ENCODE results near the gene NRTN.
"Not testable (repeated sequence)": the region's sequence is repeated elsewhere in the genome, so short reads cannot be mapped to it uniquely, and the experiment has no call there.

Gene NRTN

DNA sequence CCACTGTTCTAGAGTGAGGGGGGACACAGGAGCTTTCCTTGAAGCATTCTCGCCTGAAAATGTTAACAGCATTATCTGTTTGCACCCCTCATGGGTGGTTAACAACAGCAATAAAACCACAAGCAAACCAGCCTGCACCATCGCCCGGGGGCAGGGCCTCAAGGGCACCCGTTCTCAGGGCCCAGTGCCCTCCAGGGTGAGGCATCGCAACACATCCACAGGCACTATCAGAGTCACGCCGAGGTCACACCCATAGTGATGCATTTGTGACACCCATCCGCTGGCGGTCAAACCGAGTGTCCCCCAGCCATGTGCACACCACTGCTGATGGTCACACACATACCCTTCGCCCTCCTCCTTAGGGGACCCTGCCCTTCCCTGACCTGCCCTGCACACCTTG lies 60.9 kb downstream of the NRTN start:
- DNase-seq (ENCODE audit: insufficient read length, low spot score) (no peak), FAIRE-seq (no peak)

DNA sequence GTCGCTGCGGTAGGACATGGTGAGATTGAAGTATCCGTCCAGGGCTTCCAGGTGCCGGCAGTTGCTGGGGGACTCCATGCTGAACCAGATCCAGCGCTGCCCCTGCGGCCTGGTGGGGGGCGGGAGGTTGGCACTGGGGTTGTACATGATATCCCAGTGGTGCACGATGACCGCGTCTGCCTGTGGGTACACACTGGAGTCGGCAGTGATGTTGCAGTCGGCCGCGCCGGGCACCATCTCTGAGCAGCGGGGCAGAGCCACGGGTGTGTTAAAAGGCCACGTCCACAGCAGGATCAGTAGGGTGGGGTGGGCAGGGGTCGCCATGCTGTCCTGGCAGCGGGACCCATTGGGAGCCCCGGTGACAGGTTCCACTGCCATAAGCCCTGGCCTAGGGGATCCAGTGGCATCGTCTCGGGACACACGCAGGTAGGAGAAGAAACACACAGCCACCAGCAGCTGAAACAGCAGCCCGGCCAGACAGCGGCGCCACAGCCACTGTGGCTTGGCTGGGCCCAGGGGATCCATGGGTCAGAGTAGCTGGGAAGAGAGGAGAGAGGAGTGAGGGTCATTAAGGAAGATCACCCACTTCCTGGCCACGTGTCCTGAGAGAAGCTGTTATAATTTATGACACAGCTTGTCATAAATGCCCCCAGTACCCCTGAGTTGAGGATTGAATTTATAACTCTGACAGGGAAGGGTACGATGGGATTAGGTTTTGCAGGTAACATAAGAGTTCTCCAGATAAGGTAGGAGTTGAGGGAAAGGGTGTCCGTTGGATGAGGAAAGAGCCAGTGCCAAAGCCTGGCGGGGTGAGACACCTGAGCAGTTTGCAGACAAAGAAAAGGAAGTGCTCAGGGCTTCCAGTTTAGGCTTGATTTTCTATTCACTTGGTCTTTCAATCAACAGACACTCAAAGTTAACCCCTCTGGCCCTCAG lies 62.6 kb downstream of the NRTN start:
- DNase-seq (ENCODE audit: insufficient read length, low spot score): peak; percentile 11
- TF ChIP-seq, protein P1, sequence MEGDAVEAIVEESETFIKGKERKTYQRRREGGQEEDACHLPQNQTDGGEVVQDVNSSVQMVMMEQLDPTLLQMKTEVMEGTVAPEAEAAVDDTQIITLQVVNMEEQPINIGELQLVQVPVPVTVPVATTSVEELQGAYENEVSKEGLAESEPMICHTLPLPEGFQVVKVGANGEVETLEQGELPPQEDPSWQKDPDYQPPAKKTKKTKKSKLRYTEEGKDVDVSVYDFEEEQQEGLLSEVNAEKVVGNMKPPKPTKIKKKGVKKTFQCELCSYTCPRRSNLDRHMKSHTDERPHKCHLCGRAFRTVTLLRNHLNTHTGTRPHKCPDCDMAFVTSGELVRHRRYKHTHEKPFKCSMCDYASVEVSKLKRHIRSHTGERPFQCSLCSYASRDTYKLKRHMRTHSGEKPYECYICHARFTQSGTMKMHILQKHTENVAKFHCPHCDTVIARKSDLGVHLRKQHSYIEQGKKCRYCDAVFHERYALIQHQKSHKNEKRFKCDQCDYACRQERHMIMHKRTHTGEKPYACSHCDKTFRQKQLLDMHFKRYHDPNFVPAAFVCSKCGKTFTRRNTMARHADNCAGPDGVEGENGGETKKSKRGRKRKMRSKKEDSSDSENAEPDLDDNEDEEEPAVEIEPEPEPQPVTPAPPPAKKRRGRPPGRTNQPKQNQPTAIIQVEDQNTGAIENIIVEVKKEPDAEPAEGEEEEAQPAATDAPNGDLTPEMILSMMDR (IDR thresholded peaks at IDR 0.05; ENCODE audit: insufficient read depth, missing control alignments): no peak
- no peak for FAIRE-seq

More for the DNA sequence above, 60.9 kb downstream of the NRTN start:
- TF ChIP-seq, protein P1 (IDR thresholded peaks at IDR 0.05; ENCODE audit: insufficient read depth, missing control alignments): no peak

DNA sequence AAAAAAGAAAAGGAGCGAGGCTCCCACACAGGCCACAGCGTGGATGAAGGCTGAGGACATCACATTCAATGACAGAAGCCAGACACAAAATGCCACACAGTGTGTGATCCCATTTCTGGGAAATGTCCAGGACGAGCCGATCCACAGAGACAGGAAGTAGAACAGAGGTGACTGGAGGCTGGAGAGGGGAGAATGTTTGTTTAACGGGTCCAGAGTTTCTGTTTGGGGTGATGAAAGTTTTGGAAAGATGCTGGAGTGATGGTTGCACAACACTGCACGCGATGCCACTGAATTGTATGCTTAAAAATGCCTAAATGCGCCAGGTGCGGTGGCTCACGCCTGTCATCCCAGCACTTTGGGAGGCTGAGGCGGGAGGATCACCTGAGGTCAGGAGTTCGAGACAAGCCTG lies 66.1 kb downstream of the NRTN start:
- DNase-seq (ENCODE audit: insufficient read length, low spot score): no peak
- TF ChIP-seq, protein P1 (IDR thresholded peaks at IDR 0.05; ENCODE audit: insufficient read depth, missing control alignments): no peak
- no peak for FAIRE-seq

DNA sequence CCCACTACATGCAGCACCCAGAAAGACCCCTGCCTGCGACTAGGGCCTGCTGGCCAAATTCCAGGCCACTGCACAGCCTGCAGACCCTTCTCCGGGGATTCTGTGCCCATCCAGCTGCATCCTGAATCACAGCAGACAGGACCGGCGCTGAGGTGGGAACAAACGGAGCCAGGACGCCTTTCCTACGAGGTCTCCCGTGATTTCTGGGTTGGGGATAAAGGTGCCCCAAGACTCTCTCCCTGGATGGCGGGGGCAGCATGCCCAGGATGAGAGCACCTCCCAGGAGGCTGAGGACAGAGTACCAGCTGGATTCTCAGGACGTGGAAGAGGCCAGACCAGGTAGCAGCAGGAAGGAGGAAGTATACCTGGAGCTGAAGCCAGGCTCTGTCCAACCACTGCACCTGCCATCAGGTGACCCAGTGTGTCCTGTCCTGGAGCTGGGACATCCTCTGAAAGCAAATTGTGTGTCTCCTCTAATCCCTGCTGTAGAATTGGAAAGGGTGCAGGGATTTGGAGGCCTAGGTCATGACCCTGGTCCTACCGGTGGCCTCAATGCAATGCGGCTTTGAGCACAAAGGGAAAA lies 68.8 kb downstream of the NRTN start:
- TF ChIP-seq, protein P1 (IDR thresholded peaks at IDR 0.05; ENCODE audit: insufficient read depth, missing control alignments): no peak
- no peak for FAIRE-seq
- DNase-seq (ENCODE audit: insufficient read length, low spot score): no peak

DNA sequence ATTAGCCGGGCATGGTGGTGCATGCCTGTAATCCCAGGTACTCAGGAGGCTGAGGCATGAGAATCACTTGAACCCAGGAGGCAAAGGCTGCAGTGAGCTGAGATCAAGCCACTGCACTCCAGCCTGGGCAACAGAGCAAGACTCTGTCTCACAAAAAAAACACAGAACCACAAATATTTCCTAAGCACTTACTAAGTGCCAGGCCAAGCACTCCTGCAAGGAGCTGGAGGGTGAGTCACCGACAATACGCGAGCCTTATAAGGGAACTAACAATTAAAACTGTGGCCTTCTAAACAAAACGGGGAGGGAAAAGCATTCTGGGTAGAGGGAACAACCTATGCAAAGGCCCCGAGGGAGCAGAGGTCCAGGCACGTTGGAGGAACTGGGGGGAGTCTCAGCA lies 69.6 kb downstream of the NRTN start:
- not testable (repeated sequence) for FAIRE-seq; DNase-seq (ENCODE audit: insufficient read length, low spot score)

DNA sequence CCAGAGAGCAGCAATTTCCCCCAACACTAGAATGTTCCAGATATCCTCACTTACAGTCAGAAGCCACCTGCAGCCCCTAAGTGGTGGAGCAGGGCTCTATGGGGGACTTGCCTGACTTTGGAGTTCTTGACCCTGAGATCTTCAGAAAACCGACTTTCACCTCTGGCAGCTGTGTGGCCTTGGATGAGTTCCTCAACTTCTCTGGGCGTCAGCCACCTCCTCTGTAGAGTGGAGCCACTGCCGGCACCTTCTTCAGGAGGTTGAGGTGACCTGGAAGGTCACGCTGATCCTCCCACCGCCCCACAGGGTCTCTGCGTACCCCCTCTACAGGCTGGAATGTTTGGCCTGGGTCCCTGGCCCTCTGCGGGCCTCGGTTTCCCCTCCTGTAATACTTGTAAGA lies 72.6 kb downstream of the NRTN start:
- TF ChIP-seq, protein P1 (IDR thresholded peaks at IDR 0.05; ENCODE audit: insufficient read depth, missing control alignments): no peak
- FAIRE-seq: no peak
- DNase-seq (ENCODE audit: insufficient read length, low spot score): no peak

DNA sequence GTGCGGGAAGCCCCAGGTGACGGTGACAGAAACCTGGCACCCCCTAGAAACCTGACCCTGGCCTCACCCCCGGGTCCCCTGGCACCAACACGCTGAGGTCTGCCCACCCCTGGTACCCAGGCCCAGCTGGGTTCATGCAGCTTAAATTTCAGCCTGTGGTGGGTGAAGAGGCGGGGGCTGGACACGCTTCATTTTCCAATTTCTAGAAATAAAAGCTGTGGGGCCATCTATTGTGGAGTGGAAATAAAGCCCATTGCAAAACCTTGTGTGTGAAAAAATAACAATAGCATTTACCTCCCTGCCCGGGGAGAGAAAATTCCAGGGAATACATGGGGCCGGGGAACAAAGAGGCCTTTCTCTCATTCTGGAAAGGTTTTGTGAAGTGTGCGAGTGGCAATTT lies 73.0 kb downstream of the NRTN start:
- TF ChIP-seq, protein P1 (IDR thresholded peaks at IDR 0.05; ENCODE audit: insufficient read depth, missing control alignments): no peak
- no peak for DNase-seq (ENCODE audit: insufficient read length, low spot score)
- FAIRE-seq: no peak
